Measurements from ENCODE around the gene RAB34.

RAB34 gene

GRCh38 chr17:28712705-28713415 lies 4.8 kb downstream of the RAB34 start:
- peaks cover 10 to 39% of the 10 kb centered on the region in 2 experiments; a peak in 2 of 3 replicates for H3K36me3 ChIP-seq (ENCODE audit: control insufficient read depth in 2 of 2, insufficient read depth in 1 of 2, low read length in 2 of 2)
- H3K27ac ChIP-seq (ENCODE audit: extremely low read depth, low read depth, low read length): no peak overlapping the region
- no peak overlapping the region for H3K4me3 ChIP-seq (ENCODE audit: low read depth, low read length)
- CTCF ChIA-PET: interaction anchor here (1.1 to 2.3 kb wide), 4 partner anchors 11 to 64 kb away, joined by 3 to 6 read pairs (median 4); no protein-coding TSS in a partner anchor
- H3K4me1 ChIP-seq (ENCODE audit: control insufficient read depth, insufficient read depth, low read length): peaks cover 3% of the 10 kb centered on the region
- POLR2A ChIA-PET: interaction anchor here (0.6 to 2.9 kb wide), 5 partner anchors 10 to 1332 kb away, joined by 3 to 26 read pairs (median 4); partner anchors contain the start of genes BLTP2 and TLCD1
- TF ChIP-seq ZBTB17 (tag by site-specific recombination; IDR thresholded peaks at IDR 0.05): peak; percentile 37; the same call in 1 of the 2 replicates
- TF ChIP-seq KLF8 (tag by site-specific recombination; IDR thresholded peaks at IDR 0.05): 0 out of 2 replicates have a peak, but pooled peaks have one; percentile 13
- TF ChIP-seq ZNF639 (tag by site-specific recombination; IDR thresholded peaks at IDR 0.05): no peak
- TF ChIP-seq ZNF600 (tag by site-specific recombination; IDR thresholded peaks at IDR 0.05): peak; percentile 93
- no peaks in the 10 kb centered on the region for H3K9me3 ChIP-seq (ENCODE audit: control insufficient read depth, insufficient read depth, low read depth, low read length)

- H3K27ac ChIP-seq (ENCODE audit: extremely low read depth, low read depth, low read length): no peak overlapping the region
- ChIA-PET CTCF (interaction anchor here (1.2 to 2.3 kb wide), 3 partner anchors 10 to 38 kb away, joined by 3 to 6 read pairs (median 6); no protein-coding TSS in a partner anchor), POLR2A (interaction anchor here (0.6 to 10.5 kb wide), 5 partner anchors 8 to 1332 kb away, joined by 4 to 190 read pairs (median 26); partner anchors contain the start of genes BLTP2, RPL23A and TLCD1)
- TF ChIP-seq, protein P1, sequence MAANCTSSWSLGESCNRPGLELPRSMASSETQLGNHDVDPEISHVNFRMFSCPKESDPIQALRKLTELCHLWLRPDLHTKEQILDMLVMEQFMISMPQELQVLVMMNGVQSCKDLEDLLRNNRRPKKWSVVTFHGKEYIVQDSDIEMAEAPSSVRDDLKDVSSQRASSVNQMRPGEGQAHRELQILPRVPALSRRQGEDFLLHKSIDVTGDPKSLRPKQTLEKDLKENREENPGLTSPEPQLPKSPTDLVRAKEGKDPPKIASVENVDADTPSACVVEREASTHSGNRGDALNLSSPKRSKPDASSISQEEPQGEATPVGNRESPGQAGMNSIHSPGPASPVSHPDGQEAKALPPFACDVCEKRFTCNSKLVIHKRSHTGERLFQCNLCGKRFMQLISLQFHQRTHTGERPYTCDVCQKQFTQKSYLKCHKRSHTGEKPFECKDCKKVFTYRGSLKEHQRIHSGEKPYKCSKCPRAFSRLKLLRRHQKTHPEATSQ (tag by site-specific recombination; IDR thresholded peaks at IDR 0.05): no peak
- TF ChIP-seq ZNF585B (tag by site-specific recombination; IDR thresholded peaks at IDR 0.05): no peak
- peak; percentile 30; the same call in 1 of the 2 replicates for TF ChIP-seq SP2 (tag by site-specific recombination; IDR thresholded peaks at IDR 0.05)
- TF ChIP-seq ZFP41 (tag by site-specific recombination; IDR thresholded peaks at IDR 0.05; ENCODE audit: borderline replicate concordance): no peak
- TF ChIP-seq ZNF266 (tag by site-specific recombination; IDR thresholded peaks at IDR 0.05; ENCODE audit: low read depth): no peak
- TF ChIP-seq, protein P2, sequence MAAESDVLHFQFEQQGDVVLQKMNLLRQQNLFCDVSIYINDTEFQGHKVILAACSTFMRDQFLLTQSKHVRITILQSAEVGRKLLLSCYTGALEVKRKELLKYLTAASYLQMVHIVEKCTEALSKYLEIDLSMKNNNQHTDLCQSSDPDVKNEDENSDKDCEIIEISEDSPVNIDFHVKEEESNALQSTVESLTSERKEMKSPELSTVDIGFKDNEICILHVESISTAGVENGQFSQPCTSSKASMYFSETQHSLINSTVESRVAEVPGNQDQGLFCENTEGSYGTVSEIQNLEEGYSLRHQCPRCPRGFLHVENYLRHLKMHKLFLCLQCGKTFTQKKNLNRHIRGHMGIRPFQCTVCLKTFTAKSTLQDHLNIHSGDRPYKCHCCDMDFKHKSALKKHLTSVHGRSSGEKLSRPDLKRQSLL (tag by site-specific recombination; IDR thresholded peaks at IDR 0.05): peak; percentile 71; the same call in 1 of the 2 replicates
- TF ChIP-seq KLF1 (tag by site-specific recombination; IDR thresholded peaks at IDR 0.05): peak; percentile 11; the same call in 1 of the 2 replicates
- TF ChIP-seq ZNF394 (tag by site-specific recombination; IDR thresholded peaks at IDR 0.05; ENCODE audit: borderline replicate concordance): no peak
- no peak for TF ChIP-seq ZFP69B (tag by site-specific recombination; IDR thresholded peaks at IDR 0.05)
- peaks cover 3% of the 10 kb centered on the region for H3K4me1 ChIP-seq (ENCODE audit: control insufficient read depth, insufficient read depth, low read length)
- peaks cover 10 to 39% of the 10 kb centered on the region in 2 experiments; a peak in 2 of 3 replicates for H3K36me3 ChIP-seq (ENCODE audit: control insufficient read depth in 2 of 2, insufficient read depth in 1 of 2, low read length in 2 of 2)
- no peaks in the 10 kb centered on the region for H3K9me3 ChIP-seq (ENCODE audit: control insufficient read depth, insufficient read depth, low read depth, low read length)
- no peak overlapping the region for H3K4me3 ChIP-seq (ENCODE audit: low read depth, low read length)
These were observed 5.5 kb downstream of the RAB34 start for GRCh38 chr17:28712032-28712704.

DNA sequence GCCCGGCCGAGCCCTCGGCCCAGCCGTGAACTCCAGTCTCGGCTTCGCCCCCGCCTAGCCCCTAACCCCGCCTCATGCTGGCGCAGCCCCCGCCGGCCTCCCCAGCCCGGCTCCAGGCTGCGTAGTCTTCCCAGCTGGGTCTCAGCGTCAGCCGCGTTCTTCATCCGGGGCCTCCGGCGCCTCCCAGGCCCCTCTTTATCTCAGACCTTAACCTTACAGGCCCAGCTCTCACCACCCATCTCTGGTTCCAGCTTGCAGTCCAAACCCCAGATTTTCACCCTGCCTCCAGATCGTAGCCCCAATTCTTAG lies 6.0 kb downstream of the RAB34 start, which contains the start of gene PROCA1:
Gene PROCA1 (minus strand): TSS at position 166 of the 309 bp plus-strand sequence. CDS start 228 bp downstream, outside the sequence.
- Histone ChIP-seq H3K9me3 (ENCODE audit: control insufficient read depth, insufficient read depth, low read depth, low read length) (no peaks in the 10 kb centered on the region), H3K4me3 (ENCODE audit: low read depth, low read length) (peak within 1 kb of the TSS; percentile 51), H3K27ac (ENCODE audit: extremely low read depth, low read depth, low read length) (peak within 1 kb of the TSS; percentile 89), H3K4me1 (ENCODE audit: control insufficient read depth, insufficient read depth, low read length) (peaks cover 3% of the 10 kb centered on the region), H3K36me3 (ENCODE audit: control insufficient read depth in 2 of 2, insufficient read depth in 1 of 2, low read length in 2 of 2) (peaks cover 10 to 39% of the 10 kb centered on the region in 2 experiments; a peak in 2 of 3 replicates)
- TF ChIP-seq ZNF146 (tag by site-specific recombination; IDR thresholded peaks at IDR 0.05) (peak; percentile 88), ZNF837 (tag by site-specific recombination; IDR thresholded peaks at IDR 0.05) (no peak), HOXC10 (CRISPR knock-in tag; IDR thresholded peaks at IDR 0.05) (0 out of 2 replicates have a peak, but pooled peaks have one; percentile 58)
- ChIA-PET POLR2A (interaction anchor here (0.6 to 10.5 kb wide), 19 partner anchors 9 to 240 kb away, joined by 3 to 190 read pairs (median 6); partner anchors contain the start of genes BLTP2, NEK8, PHF12 and PIGS), CTCF (interaction anchor here (1.0 to 2.8 kb wide), 5 partner anchors 9 to 406 kb away, joined by 4 to 19 read pairs (median 6); partner anchors contain the start of genes NEK8 and TLCD1)

Data from HEK293 (cell line).